ENCODE data around the gene LRP1B.

DNA sequence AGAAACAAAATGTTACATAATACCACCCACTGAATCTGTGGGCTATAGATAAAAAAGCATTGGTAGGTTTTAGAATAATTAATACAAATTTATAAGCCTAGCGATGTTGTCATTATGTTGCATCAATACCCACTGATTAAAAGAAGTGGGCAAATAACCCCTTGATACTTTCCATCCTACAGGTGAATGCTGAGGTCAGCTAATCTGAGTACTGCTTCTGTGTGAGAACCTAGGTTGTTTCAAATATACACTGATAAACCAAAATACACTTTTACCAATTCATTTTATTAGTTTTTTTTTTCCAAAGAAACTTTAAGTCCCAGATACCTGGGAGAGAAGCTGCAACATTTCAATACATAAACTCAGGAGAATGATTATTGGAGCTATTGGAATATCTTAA lies 948.6 kb downstream of the LRP1B start:
- TF ChIP-seq, protein P1, sequence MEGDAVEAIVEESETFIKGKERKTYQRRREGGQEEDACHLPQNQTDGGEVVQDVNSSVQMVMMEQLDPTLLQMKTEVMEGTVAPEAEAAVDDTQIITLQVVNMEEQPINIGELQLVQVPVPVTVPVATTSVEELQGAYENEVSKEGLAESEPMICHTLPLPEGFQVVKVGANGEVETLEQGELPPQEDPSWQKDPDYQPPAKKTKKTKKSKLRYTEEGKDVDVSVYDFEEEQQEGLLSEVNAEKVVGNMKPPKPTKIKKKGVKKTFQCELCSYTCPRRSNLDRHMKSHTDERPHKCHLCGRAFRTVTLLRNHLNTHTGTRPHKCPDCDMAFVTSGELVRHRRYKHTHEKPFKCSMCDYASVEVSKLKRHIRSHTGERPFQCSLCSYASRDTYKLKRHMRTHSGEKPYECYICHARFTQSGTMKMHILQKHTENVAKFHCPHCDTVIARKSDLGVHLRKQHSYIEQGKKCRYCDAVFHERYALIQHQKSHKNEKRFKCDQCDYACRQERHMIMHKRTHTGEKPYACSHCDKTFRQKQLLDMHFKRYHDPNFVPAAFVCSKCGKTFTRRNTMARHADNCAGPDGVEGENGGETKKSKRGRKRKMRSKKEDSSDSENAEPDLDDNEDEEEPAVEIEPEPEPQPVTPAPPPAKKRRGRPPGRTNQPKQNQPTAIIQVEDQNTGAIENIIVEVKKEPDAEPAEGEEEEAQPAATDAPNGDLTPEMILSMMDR (IDR thresholded peaks at IDR 0.05; ENCODE audit: low read length), result no peak
- TF ChIP-seq EZH2 (IDR thresholded peaks at IDR 0.05; ENCODE audit: borderline replicate concordance, low read length), result no peak
